Peyer's patch (tissue), 4 donors: ENCODE results near the gene LSM10.

ENCODE experiments used
- POLR2A ChIP-seq, 2 donors: fragments of 450-650 bp; IDR thresholded peaks; one replicate each; pipeline ENCODE4 v1.5.1; 2017; ENCODE audit warnings: antibody characterized with exemption in 2 of 2, mild to moderate bottlenecking in 2 of 2, moderate library complexity in 2 of 2
- TF ChIP-seq, protein P1 (sequence below), 6 experiments: fragments of 450-650 bp in 4 of 6; fragments of 200-600 bp in 2 of 6; sonication (generic) in 1 of 6; IDR thresholded peaks; one replicate each; pipeline ENCODE4 v1.5.1; 2017 to 2019; ENCODE audit warnings: antibody characterized with exemption in 6 of 6, mild to moderate bottlenecking in 3 of 6, moderate library complexity in 1 of 6

DNA sequence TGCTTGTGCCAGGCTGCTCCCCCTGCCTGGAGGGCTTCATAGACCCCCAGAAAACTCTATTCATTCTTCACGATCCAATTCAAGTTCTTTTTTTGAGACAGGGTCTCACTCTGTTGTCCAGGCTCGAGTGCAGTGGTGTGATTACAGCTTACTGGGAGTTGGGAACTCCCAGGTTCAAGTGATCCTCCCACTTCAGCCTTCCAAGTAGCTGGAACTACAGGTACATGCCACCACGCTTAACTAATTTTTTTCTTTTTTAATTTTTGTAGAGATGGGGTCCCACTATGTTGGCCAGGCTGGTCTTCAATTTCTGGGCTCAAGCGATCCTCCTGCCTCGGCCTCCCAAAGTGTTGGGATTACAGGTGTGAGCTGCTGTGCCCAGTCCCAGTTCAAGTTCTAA, 16.3 kb downstream of the LSM10 start:
- TF ChIP-seq, protein P1, sequence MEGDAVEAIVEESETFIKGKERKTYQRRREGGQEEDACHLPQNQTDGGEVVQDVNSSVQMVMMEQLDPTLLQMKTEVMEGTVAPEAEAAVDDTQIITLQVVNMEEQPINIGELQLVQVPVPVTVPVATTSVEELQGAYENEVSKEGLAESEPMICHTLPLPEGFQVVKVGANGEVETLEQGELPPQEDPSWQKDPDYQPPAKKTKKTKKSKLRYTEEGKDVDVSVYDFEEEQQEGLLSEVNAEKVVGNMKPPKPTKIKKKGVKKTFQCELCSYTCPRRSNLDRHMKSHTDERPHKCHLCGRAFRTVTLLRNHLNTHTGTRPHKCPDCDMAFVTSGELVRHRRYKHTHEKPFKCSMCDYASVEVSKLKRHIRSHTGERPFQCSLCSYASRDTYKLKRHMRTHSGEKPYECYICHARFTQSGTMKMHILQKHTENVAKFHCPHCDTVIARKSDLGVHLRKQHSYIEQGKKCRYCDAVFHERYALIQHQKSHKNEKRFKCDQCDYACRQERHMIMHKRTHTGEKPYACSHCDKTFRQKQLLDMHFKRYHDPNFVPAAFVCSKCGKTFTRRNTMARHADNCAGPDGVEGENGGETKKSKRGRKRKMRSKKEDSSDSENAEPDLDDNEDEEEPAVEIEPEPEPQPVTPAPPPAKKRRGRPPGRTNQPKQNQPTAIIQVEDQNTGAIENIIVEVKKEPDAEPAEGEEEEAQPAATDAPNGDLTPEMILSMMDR (IDR thresholded peaks at IDR 0.05) = no peak
- no peak for TF ChIP-seq POLR2A (IDR thresholded peaks at IDR 0.05)
